ENCODE measurements around the gene NAE1.
"Not testable (repeated sequence)": the region's sequence is repeated elsewhere in the genome, so short reads cannot be mapped to it uniquely, and the experiment has no call there.

NAE1 gene

GRCh38 chr16:66802159-66802558 lies 28.6 kb downstream of the NAE1 start:
- Histone ChIP-seq H3K36me3 (ENCODE audit: control insufficient read depth, insufficient read depth, low read length) (peaks cover 47% of the 10 kb centered on the region), H3K4me1 (ENCODE audit: control insufficient read depth, insufficient read depth, low read length, poor library complexity, severe bottlenecking) (no peaks in the 10 kb centered on the region)
- WGBS, 2 experiments (ENCODE audit: insufficient coverage in 2 of 2) = 86 to 98% methylated on average over 2 to 4 of the region's 5 CpGs

GRCh38 chr16:66801320-66802105 lies 29.3 kb downstream of the NAE1 start, which contains the start of gene TERB1:
Gene TERB1 (minus strand): TSS chr16:66801584. CDS start chr16:66796798, 4,786 bp downstream.
- 95 to 96% methylated on average over 52 to 56 of the region's 56 CpGs for WGBS, 2 experiments (ENCODE audit: insufficient coverage in 2 of 2)
- Histone ChIP-seq H3K4me1 (ENCODE audit: control insufficient read depth, insufficient read depth, low read length, poor library complexity, severe bottlenecking) (no peaks in the 10 kb centered on the region), H3K9me3 (ENCODE audit: control insufficient read depth, low read length) (no peaks in the 10 kb centered on the region), H3K4me3 (ENCODE audit: extremely low read depth, insufficient read depth, low read length, poor library complexity, severe bottlenecking) (no peak within 1 kb of the TSS), H3K36me3 (ENCODE audit: control insufficient read depth, insufficient read depth, low read length) (peaks cover 41% of the 10 kb centered on the region), H3K27ac (ENCODE audit: low read depth, low read length, severe bottlenecking) (no peak within 1 kb of the TSS)

More at GRCh38 chr16:66802159-66802558, 28.6 kb downstream of the NAE1 start:
- no peak overlapping the region for H3K27ac ChIP-seq (ENCODE audit: low read depth, low read length, severe bottlenecking)
- H3K4me3 ChIP-seq (ENCODE audit: extremely low read depth, insufficient read depth, low read length, poor library complexity, severe bottlenecking) = no peak overlapping the region
- no peaks in the 10 kb centered on the region for H3K9me3 ChIP-seq (ENCODE audit: control insufficient read depth, low read length)

DNA sequence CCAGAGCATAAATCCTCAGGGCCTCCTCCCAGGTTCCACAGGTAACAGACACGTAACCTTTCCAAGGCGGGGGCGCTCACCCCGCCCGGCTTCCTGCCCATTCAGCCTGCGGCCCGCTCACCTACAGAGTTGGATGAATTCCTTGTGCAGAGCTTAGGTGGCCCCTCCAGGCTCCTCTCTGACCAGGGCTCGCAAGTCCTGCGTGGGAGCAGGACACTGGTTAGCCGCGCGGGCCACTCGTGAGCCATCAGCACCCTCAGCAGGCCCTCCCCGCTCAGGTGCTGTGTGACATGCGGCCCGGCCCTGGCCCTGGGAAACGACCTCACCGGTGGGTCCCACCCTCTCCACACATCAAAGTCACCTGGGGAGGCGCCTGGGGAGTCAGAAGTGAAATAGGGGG lies 29.9 kb downstream of the NAE1 start:
- no peaks in the 10 kb centered on the region for H3K4me1 ChIP-seq (ENCODE audit: control insufficient read depth, insufficient read depth, low read length, poor library complexity, severe bottlenecking)
- 96 to 98% methylated on average over 11 to 14 of the region's 19 CpGs for WGBS, 2 experiments (ENCODE audit: insufficient coverage in 2 of 2)
- H3K36me3 ChIP-seq (ENCODE audit: control insufficient read depth, insufficient read depth, low read length) = peaks cover 36% of the 10 kb centered on the region
- no peak overlapping the region for H3K4me3 ChIP-seq (ENCODE audit: extremely low read depth, insufficient read depth, low read length, poor library complexity, severe bottlenecking)
- no peak overlapping the region for H3K27ac ChIP-seq (ENCODE audit: low read depth, low read length, severe bottlenecking)
- no peaks in the 10 kb centered on the region for H3K9me3 ChIP-seq (ENCODE audit: control insufficient read depth, low read length)

- H3K4me1 ChIP-seq (ENCODE audit: control insufficient read depth, insufficient read depth, low read length, poor library complexity, severe bottlenecking) = no peaks in the 10 kb centered on the region
- no peak overlapping the region for H3K27ac ChIP-seq (ENCODE audit: low read depth, low read length, severe bottlenecking)
- WGBS, 2 experiments (ENCODE audit: insufficient coverage in 2 of 2) = no CpG with 5 or more reads among the region's 2 CpGs
- no peak overlapping the region for H3K4me3 ChIP-seq (ENCODE audit: extremely low read depth, insufficient read depth, low read length, poor library complexity, severe bottlenecking)
- peaks cover 10% of the 10 kb centered on the region for H3K36me3 ChIP-seq (ENCODE audit: control insufficient read depth, insufficient read depth, low read length)
- H3K9me3 ChIP-seq (ENCODE audit: control insufficient read depth, low read length) = no peaks in the 10 kb centered on the region
Measured at GRCh38 chr16:66798161-66798560, 32.6 kb downstream of the NAE1 start.

- H3K9me3 ChIP-seq (ENCODE audit: control insufficient read depth, low read length); H3K36me3 ChIP-seq (ENCODE audit: control insufficient read depth, insufficient read depth, low read length); H3K4me1 ChIP-seq (ENCODE audit: control insufficient read depth, insufficient read depth, low read length, poor library complexity, severe bottlenecking); H3K27ac ChIP-seq (ENCODE audit: low read depth, low read length, severe bottlenecking); H3K4me3 ChIP-seq (ENCODE audit: extremely low read depth, insufficient read depth, low read length, poor library complexity, severe bottlenecking): not testable (repeated sequence)
- WGBS, 2 experiments (ENCODE audit: insufficient coverage in 2 of 2) = 67 to 94% methylated on average over 1 to 5 of the region's 6 CpGs
Measured at GRCh38 chr16:66793984-66794383, 36.8 kb downstream of the NAE1 start.

- no peaks in the 10 kb centered on the region for H3K4me1 ChIP-seq (ENCODE audit: control insufficient read depth, insufficient read depth, low read length, poor library complexity, severe bottlenecking)
- no peaks in the 10 kb centered on the region for H3K36me3 ChIP-seq (ENCODE audit: control insufficient read depth, insufficient read depth, low read length)
- WGBS, 2 experiments (ENCODE audit: insufficient coverage in 2 of 2) = 85 to 95% methylated on average over 2 of the region's 3 CpGs
- no peak overlapping the region for H3K4me3 ChIP-seq (ENCODE audit: extremely low read depth, insufficient read depth, low read length, poor library complexity, severe bottlenecking)
- no peak overlapping the region for H3K27ac ChIP-seq (ENCODE audit: low read depth, low read length, severe bottlenecking)
- H3K9me3 ChIP-seq (ENCODE audit: control insufficient read depth, low read length) = no peaks in the 10 kb centered on the region
Measured at GRCh38 chr16:66790130-66790733, 40.5 kb downstream of the NAE1 start.

- no peak overlapping the region for H3K4me3 ChIP-seq (ENCODE audit: extremely low read depth, insufficient read depth, low read length, poor library complexity, severe bottlenecking)
- H3K9me3 ChIP-seq (ENCODE audit: control insufficient read depth, low read length) = no peaks in the 10 kb centered on the region
- no peaks in the 10 kb centered on the region for H3K4me1 ChIP-seq (ENCODE audit: control insufficient read depth, insufficient read depth, low read length, poor library complexity, severe bottlenecking)
- no peaks in the 10 kb centered on the region for H3K36me3 ChIP-seq (ENCODE audit: control insufficient read depth, insufficient read depth, low read length)
- H3K27ac ChIP-seq (ENCODE audit: low read depth, low read length, severe bottlenecking) = no peak overlapping the region
- 94 to 95% methylated on average over 2 of the region's 2 CpGs for WGBS, 2 experiments (ENCODE audit: insufficient coverage in 2 of 2)
Measured at GRCh38 chr16:66787427-66787826, 43.3 kb downstream of the NAE1 start.

- H3K9me3 ChIP-seq (ENCODE audit: control insufficient read depth, low read length) = no peaks in the 10 kb centered on the region
- H3K27ac ChIP-seq (ENCODE audit: low read depth, low read length, severe bottlenecking) = no peak overlapping the region
- no peak overlapping the region for H3K4me3 ChIP-seq (ENCODE audit: extremely low read depth, insufficient read depth, low read length, poor library complexity, severe bottlenecking)
- 100% methylated on average over 1 to 3 of the region's 3 CpGs for WGBS, 2 experiments (ENCODE audit: insufficient coverage in 2 of 2)
- H3K4me1 ChIP-seq (ENCODE audit: control insufficient read depth, insufficient read depth, low read length, poor library complexity, severe bottlenecking) = no peaks in the 10 kb centered on the region
- H3K36me3 ChIP-seq (ENCODE audit: control insufficient read depth, insufficient read depth, low read length) = no peaks in the 10 kb centered on the region
Measured at GRCh38 chr16:66786551-66786950, 44.2 kb downstream of the NAE1 start.

GRCh38 chr16:66776457-66776856 lies 54.3 kb downstream of the NAE1 start:
- Histone ChIP-seq H3K9me3 (ENCODE audit: control insufficient read depth, low read length) (no peaks in the 10 kb centered on the region), H3K36me3 (ENCODE audit: control insufficient read depth, insufficient read depth, low read length) (no peaks in the 10 kb centered on the region), H3K27ac (ENCODE audit: low read depth, low read length, severe bottlenecking) (no peak overlapping the region), H3K4me1 (ENCODE audit: control insufficient read depth, insufficient read depth, low read length, poor library complexity, severe bottlenecking) (no peaks in the 10 kb centered on the region), H3K4me3 (ENCODE audit: extremely low read depth, insufficient read depth, low read length, poor library complexity, severe bottlenecking) (no peak overlapping the region)

- H3K9me3 ChIP-seq (ENCODE audit: control insufficient read depth, low read length) = no peaks in the 10 kb centered on the region
- no peaks in the 10 kb centered on the region for H3K36me3 ChIP-seq (ENCODE audit: control insufficient read depth, insufficient read depth, low read length)
- no peak overlapping the region for H3K4me3 ChIP-seq (ENCODE audit: extremely low read depth, insufficient read depth, low read length, poor library complexity, severe bottlenecking)
- no peak overlapping the region for H3K27ac ChIP-seq (ENCODE audit: low read depth, low read length, severe bottlenecking)
- WGBS, 2 experiments (ENCODE audit: insufficient coverage in 2 of 2) = 100% methylated on average over 1 of the region's 2 CpGs; no CpG with 5 or more reads in 1 of the 2 experiments
- no peaks in the 10 kb centered on the region for H3K4me1 ChIP-seq (ENCODE audit: control insufficient read depth, insufficient read depth, low read length, poor library complexity, severe bottlenecking)
Measured at GRCh38 chr16:66774981-66775380, 55.8 kb downstream of the NAE1 start.

DNA sequence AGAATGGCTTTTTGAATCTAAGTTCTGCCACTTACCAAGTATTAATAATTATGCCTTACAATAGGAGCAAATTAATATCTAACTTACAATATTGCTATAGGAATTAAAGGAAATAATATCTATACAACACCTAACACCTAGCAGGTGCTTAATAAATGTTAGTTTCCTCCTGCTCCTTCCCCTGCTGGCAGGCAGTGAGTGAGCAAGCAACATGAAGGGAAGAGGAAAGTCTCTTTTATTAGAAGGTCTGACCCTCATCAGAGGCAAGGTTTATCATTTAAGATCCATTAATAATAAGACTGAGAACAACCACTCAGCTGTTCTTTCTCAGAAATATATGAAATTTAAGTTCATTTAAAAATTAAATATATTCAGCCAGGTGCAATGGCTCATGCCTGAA lies 72.7 kb downstream of the NAE1 start:
- no peaks in the 10 kb centered on the region for H3K4me1 ChIP-seq (ENCODE audit: control insufficient read depth, insufficient read depth, low read length, poor library complexity, severe bottlenecking)
- H3K9me3 ChIP-seq (ENCODE audit: control insufficient read depth, low read length) = no peaks in the 10 kb centered on the region
- H3K4me3 ChIP-seq (ENCODE audit: extremely low read depth, insufficient read depth, low read length, poor library complexity, severe bottlenecking) = no peak overlapping the region
- H3K27ac ChIP-seq (ENCODE audit: low read depth, low read length, severe bottlenecking) = no peak overlapping the region
- no peaks in the 10 kb centered on the region for H3K36me3 ChIP-seq (ENCODE audit: control insufficient read depth, insufficient read depth, low read length)
